HG03521 (cell line): Measurements from ENCODE around the gene TMEM26.

Experiments
- ATAC-seq: cut with Tn5 transposase; IDR thresholded peaks from one replicate; pipeline ENCODE4 v1.9.1; 2021; ENCODE audit warnings: mild to moderate bottlenecking, moderate library complexity; ENCODE audit not compliant: unreplicated experiment

TMEM26 gene

DNA sequence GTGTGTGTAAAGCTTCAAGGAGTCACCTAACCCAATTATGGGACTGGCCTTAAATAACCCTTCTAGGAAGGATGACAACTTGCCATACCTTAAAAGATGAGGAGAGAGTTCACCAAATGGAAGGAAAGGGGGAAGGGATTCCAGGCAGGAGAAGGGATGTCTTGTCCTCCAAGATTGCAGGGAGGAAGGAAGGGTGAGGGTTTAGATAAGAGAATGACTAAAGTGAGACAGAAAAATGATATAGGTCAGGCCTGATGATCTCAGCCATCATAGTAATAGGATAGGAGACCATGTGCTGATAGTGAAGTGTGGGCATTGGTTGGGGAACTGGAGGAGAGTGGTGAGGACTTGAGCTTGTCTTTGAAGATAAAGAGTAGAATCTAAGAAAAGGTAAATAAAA, 7.7 kb upstream of the TMEM26 start:
- ATAC-seq = no peak

DNA sequence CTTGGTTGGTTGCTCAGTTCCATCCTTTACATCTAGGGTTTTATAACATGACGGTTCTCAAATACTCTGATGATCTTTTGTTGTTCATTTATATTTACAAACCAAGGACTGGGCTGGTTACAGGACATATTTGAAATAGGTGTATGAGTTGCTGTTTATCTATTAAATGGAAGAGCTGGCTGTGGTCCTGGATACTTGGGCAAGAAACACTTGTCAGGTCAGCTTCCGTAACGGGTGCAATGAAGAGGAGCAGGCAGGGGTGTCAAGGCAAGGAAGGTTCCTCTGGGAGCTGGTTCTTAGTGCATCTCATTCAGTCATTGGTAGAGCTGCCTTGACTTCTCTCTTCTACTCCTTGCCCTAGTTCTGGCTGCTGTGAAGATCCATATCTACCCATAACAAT, 4.8 kb upstream of the TMEM26 start:
- no peak for ATAC-seq

DNA sequence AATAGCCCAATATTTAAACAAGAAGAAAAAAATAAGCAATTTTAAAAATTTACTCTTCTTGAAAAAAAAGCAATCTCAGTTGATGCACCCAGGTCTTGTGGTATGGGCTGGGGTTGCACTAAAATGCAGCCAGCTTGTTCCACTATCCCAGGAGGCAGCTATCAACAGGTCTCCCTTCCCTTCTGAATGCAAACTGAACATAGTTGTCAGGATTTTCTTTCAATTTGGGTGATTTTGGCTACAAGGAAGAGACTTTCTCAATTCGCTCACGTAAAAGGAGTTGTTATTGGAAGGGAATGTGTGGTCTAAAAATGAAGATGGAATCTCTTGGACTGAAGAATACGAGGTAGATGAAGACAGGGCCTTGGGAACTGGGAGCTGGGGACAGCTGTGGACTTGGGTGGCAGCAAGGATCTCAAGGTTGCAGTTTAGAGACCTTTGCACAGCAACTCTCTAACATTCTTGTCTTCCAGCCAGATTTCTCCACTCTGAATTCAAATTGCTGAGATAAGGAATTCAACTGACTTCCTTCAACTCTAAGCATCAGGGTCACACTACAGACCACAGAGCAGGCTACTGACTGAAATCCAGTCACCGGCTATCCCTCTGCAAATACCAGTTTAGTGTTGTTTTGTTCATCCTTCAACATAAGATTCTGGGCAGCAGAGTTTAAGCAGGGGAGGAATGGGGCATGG, 3.1 kb upstream of the TMEM26 start:
- no peak for ATAC-seq

DNA sequence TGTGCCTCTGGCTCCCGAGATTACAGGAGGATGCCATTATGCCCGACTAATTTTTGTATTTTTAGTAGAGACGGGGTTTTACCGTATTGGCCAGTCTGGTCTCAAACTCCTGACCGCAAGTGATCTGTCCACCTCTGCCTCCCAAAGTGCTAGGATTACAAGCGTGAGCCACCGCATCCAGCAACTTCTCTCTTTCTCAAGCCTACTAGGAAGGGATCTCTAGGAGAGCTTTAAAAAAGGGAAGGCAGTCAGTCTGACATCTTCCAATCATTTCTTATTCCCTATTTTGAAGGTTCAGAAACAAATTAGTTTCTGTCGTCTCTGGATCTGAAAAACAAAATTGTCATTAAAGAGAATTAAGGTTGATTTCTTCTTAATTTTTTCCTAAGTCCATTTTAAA, 2.5 kb upstream of the TMEM26 start:
- no peak for ATAC-seq

DNA sequence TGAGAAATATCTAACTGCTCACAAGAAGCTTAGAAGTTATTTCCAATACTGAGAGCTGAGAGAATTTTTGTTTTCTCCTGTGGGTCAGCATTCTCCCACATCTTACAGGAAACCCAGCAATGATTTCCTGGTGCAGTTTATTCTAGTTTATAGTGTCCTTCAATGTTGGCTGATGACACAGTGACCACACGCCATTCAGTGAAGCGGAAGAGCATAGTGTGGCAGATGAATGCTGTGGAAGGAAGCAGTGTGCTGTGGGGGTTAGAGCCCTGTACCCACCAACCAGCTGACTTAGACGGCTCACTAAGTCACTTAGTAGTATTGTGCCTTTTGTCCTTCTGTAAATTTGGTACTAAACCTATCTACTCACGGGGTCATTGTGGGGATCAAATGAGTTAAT, 1.4 kb upstream of the TMEM26 start:
- ATAC-seq = no peak

DNA sequence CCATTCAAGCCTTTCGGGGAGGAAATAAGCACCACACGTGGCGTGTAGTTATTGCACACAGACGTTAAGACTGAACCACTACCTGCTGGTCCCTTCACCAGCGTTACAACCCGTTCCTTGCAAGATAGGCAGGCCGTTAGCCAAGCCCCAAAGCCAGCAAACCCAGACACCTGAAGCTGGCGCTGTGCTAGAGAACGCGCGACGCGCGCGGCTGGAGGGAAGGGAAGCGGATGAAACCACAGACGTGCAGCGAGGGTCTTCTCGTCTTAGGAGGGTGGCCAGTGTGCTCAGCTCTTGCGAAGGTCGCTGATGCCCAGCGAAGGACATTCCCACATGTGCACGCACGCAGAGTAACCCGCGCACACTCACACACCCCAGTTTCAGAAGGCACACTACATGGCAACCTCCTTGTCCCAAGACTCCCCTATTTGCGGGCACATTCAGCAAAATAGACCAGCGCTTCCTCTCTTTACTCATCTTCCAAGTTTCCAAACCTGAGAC, 980 bp downstream of the TMEM26 start:
- no peak for ATAC-seq

DNA sequence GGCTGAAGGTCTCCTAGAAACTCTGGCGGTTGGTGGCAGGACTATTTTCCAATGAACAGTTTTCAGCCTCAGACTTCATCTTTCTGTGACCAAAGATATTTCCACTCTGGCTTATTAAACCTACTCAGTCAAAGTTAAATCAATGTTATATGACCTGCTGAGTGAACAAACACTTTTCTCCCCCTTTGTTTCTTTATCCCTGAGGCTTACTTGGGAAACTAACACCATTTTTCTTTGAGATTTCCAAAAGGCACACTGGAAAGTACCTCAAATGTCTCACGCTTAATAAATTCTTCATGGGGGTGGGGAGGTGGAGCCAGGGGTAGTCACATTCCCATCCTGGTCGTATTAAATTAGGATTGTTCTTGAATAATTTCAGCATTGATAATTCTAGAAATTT, 1.8 kb downstream of the TMEM26 start:
- no peak for ATAC-seq

DNA sequence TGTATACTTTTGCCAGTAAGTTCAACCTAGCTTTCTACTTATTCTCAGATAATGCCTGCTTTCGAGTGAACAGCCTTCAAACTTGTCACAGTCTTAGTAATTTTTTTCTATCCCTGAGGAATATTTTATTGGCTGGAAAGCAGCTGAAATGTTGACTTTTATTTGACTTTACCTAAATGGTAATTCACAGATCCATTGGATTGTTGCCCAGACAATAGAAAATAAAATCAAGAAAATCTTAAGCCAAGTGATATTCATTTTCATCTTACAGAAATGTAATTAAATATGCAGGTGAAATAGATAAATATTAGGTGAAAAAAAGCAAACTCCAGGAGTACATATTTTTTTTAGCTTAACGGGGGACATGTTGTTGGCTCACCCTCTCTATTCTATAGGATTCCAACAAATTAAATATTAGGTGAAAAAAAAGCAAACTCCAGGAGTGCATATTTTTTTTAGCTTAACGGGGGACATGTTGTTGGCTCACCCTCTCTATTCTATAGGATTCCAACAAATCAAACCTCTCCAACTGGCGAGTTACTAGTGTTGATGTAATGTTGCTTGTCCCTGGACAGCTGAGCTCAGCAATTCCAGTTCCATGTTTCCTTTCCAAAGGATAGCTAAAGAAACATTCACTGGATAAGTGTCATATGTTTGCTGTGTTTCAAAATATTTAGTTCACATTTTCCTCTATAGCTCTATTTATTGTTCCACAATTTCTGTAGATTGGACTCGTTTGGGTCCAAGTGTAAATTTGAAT, 4.2 kb downstream of the TMEM26 start:
- no peak for ATAC-seq

DNA sequence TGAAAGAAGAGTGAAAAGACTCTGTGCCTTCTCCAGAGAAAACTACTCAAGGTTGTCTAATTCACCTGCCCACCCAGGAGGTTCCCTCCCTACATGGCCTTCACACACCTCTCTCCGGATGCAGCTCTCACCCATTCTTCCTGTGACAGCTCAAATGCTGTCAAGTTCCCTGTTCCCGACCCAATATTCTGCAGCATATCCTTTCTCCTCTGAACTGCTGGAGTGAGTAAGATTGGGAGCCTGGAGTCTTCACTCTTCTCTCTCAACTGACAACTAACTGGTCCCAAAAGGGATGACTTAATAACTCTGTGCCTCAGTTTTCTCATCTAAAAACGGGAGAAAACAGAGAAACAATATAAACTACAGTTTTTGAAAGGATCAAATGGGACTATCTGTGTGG, 5.1 kb downstream of the TMEM26 start:
- no peak for ATAC-seq

DNA sequence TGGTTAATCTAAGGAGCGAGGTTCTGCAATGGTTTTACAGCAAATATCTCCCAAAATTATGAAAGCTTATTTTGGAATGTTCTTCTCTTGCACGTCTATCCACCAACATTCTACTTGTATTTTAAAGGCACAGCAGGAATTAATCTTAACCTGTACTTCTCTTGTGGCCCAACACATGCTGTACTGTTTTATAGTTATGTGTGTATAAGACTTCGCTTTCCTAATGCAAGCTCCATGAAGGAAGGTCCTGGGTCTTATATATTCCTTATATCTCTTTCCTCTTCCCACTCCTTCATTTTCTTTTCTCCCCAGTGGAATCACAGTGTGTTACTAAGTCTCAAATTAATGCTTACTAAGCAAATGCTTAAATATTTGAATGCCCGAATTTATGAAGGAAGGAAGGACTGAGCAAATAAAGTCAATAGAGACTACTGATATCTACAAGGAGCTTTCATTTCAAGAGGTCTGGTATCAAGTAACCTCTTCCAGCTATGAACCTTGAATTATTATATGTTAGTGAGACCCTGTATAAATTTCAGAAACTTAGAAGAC, 14.0 kb downstream of the TMEM26 start:
- ATAC-seq = no peak

DNA sequence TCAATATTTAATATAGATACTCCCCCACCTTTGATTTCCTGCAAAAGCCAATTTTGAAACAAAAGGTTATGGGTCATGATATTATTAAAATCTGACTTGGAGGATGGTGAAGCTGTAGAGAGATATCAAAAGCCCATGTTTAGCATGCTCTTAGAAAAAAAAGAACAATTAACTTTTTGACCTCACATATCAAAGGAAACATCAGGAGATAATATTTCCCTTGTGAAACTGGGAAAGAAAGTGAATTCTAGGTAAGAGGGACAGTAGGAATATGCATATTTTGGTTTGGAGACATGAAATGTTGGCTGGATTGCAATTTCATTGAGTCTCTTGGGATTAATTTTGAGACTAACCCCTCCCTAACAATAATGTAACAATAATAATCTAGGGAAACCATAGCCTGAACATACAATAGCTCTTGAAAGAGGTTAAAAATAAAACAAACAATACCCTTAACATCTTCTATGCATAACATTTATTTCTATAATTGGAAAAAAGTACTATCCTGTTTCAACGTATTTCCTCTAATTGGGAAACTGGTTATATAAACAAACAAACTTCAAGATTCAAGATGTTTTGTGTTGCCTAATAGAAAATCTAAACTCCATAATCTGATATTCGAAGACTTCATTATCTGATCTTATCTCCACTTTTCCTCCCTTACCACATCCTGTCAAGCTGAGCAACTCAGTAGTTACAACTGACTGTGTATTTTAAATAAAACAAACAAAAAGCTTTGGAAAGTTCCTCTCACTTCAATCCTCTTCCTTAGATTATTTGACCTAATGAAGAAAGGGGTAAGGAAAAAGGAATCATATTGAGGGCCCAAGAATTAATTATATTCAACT, 14.8 kb downstream of the TMEM26 start:
- no peak for ATAC-seq

DNA sequence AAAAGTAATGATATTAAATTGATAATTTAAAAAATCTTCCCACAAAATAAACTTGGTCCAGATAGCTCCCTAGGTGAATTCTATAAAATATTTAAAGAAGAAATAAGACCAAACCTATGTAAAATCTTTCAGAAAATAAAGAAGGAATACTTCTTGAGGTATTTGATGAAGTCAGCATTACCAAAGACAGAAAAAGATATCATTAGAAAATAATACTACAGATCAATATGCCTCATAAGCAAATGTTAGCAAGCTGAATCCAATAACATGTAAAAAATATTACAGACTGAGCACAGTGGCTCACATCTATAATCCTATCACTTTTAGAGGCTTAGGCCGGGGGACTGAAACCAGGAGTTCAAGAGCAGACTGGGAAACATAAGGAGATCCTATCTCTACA, 30.0 kb downstream of the TMEM26 start:
- no peak for ATAC-seq

DNA sequence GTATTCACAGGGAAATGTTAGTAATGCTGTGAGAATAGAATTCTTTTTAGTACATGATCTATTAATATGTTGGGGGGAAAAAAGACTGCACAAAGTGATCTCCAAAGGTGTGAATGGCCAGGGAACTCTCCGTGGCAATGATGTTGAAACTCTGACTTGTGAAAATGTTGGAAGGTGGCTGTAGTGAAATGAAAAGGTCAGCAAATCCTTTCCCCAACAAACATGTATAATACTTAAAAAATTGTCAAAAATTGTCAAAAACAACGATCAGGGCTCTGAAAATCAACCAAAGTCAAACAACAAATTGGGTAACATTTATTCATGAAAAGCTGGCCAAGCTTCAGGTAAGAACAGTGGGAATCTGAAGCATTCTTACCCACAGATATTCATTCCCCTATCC, 35.5 kb downstream of the TMEM26 start:
- ATAC-seq = no peak

DNA sequence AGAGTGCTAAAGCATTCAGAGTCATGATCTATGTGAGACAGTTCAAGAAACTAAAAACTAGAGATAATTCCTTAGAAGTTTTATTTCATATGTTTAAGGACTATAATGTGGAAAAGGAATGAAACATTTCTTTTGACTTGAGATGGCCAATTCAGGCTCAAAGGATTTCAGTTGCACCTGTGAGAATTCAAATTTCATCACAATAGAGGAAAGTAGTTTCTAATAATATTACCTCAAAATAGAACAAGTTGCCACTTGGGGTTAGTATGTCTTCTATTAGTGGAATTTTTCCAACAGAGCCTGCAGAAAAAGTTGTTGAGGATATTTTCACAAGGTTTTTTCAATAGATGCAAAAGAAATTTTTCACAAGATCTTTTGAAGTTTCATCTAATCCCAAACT, 37.4 kb downstream of the TMEM26 start:
- ATAC-seq = no peak

DNA sequence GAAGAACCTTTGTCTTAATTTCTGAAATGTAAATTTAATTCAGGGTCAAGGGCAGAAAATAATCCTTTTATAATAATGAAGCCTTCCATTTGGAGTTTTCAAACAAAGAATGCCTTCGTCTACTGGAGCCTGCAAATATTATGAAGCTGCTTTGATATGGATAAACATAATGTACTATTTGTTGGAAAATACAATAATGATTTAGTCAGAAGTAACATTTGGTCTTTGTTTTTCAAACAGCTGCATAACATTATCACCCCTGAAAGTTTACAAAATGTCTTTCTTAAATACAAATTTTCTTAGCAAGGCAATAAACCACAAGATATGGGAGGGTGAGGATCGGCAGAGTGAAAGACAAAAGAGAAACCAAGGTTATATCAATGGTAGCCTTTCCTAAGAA, 41.5 kb downstream of the TMEM26 start:
- no peak for ATAC-seq

DNA sequence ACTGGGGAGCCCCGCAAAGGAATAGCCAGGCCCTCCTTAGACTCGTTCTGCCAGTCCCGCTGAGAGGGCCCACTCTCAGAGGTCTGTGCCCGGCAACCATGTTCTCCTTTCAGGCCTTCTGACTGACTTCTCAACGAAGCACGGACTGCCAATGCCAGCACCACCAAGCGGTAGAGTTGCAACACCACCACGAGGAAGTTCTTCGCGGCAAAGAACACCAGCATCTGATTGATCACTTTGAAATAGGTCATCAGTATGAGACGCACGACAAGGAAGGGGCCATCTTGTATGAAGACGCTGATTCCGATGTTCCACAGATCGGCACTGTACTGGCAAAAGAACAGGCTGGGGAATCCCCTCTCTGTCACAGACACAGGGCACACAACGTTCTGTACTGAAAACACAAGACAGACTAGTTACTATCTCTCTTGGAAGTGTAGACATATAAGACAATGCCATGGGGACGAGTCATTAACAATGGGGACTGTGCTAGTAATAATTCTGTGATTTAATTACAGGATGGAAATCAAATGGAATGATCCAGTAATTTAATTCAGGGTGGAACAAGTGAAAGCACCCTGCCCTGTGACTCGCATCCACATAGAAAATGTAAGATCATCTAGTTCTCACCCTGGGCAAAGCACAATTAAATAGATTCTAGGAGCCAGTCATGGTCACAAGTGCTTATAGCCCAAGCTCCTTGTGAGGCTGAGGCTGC, 42.7 kb downstream of the TMEM26 start:
- no peak for ATAC-seq

DNA sequence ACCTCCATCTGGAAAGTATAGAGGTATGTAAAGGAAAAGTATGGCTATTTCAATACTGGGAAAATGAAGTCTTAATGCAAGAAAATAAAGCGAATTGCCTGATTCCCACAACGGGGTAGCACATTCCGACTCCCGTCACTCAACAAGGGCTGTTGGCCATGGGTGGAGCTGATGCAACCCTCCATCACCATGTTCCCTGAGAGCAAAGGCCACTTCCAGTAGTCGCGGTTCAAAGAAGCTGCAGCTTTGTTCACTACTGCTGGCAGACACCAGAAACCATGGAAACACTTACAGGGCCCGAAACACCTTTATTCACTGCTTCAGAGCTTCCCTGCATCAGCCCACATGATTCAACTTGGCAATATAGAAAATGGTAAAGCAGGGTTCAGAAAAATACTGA, 44.0 kb downstream of the TMEM26 start:
- ATAC-seq = no peak

DNA sequence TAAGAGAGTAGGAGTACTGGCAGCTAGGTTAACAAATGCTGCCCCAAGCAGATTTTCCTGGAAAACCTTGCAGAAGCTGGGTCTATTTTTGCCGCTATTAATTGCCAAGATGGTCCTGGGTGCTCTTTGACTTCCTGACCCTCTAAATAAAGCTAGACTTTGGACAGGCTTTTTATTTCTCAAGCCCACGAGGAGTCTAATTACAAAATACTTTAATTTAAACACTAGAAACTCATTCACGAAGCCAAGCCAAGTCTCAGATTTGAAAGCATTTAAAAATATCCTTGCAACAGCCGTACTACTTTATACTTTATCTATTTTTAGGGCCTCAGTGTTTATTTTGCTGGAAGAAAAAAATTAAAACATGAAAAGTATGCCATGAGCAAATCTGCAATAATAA, 45.1 kb downstream of the TMEM26 start:
- ATAC-seq = no peak

DNA sequence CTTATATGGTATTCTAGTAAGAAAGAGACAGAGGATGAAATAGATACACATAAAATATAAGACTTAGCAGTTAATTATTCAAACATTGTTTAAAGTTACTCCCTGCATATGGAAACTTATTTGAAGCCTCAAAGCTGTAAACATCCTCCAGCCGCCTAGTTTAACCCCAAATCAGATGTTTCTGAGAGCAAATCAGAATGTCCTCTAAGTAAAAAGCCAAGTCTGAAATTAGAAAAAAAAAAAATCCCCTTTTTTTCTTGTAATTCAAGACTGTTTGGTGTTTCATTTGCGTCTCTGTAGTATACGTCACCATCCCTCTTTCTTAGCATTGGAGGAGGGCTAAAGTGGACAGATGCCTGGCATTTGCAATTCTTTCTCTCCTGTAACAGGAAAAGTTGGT, 46.4 kb downstream of the TMEM26 start:
- ATAC-seq = no peak

DNA sequence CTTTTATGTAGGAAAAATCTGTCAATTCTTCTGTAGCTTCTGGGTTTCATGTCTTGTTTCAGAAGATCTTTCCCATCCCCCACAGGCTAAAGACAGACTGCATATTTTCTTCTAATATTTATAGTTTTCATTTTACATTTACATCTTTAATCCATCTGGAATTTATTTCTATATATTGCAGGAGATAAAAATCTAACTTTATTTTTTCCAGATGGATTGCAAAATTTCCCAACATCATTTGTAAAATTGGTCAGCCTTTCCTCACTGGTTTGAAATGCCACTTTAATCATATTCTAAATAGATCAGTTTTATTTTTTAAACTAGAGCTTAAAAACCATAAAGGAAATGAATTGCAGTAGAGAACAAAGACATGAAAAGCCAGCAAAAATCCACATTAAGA, 46.9 kb downstream of the TMEM26 start:
- ATAC-seq = no peak

DNA sequence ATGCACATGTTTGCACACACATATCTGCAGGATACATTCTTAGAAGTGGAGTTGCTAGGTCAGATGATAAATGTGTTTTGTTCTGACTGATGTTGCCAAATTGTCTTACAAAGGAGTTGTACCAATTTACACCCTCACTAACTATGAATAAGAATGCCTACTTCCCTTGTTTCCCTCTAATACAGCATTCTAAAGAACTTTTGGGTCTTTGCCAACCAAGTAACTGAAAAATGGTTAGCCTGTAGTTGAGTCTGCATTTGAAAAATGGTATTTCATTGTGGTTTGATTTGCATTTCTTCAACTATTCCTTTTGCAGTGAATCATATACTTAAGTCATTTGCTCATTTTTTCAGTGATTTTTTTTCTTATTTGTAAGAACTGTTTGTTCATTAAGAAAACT, 48.4 kb downstream of the TMEM26 start:
- no peak for ATAC-seq
